LNCAP (cell line): ENCODE data around the gene PGGHG.

Source experiments
- CTCF ChIP-seq: fragments of 450-650 bp; IDR thresholded peaks from 2 replicates; pipeline ENCODE4 v1.5.1; 2017; ENCODE audit warnings: mild to moderate bottlenecking

The PGGHG gene

GRCh38 chr11:299951-300735 lies 11.2 kb downstream of the PGGHG start:
- TF ChIP-seq CTCF = no peak

GRCh38 chr11:303363-303762 lies 14.4 kb downstream of the PGGHG start:
- TF ChIP-seq CTCF = no peak

- TF ChIP-seq CTCF = no peak
Measured at GRCh38 chr11:304061-304506, 15.2 kb downstream of the PGGHG start.

- peak; percentile 60 for TF ChIP-seq CTCF
Measured at GRCh38 chr11:304915-305843, 16.3 kb downstream of the PGGHG start.

- no peak for TF ChIP-seq CTCF
Measured at GRCh38 chr11:305844-306211, 16.9 kb downstream of the PGGHG start.

- no peak for TF ChIP-seq CTCF
Measured at GRCh38 chr11:306645-307371, 17.9 kb downstream of the PGGHG start.
